ENCODE data around the gene INF2.

Gene INF2

GRCh38 chr14:104706733-104707607 is 17.6 kb downstream of the INF2 start:
- no peak for DNase-seq

GRCh38 chr14:104707608-104708595 is 18.5 kb downstream of the INF2 start:
- no peak for DNase-seq

GRCh38 chr14:104708606-104709268 is 19.3 kb downstream of the INF2 start:
- DNase-seq = peak; percentile 37

- no peak for DNase-seq
These were observed 20.1 kb downstream of the INF2 start for GRCh38 chr14:104709387-104710039.

- no peak for DNase-seq
These were observed 20.8 kb downstream of the INF2 start for GRCh38 chr14:104710071-104710735.

- no peak for DNase-seq
These were observed 23.7 kb downstream of the INF2 start for GRCh38 chr14:104712881-104713734.

GRCh38 chr14:104714066-104714465 is 24.6 kb downstream of the INF2 start:
- DNase-seq = no peak

GRCh38 chr14:104714681-104715080 is 25.3 kb downstream of the INF2 start:
- DNase-seq = no peak

- no peak for DNase-seq
These were observed 26.0 kb downstream of the INF2 start for GRCh38 chr14:104715416-104715815.

GRCh38 chr14:104715871-104716270 is 26.5 kb downstream of the INF2 start:
- no peak for DNase-seq

GRCh38 chr14:104717137-104717536 is 27.7 kb downstream of the INF2 start:
- DNase-seq = no peak

GRCh38 chr14:104717646-104718045 is 28.2 kb downstream of the INF2 start:
- DNase-seq = no peak

- DNase-seq = no peak
These were observed 28.7 kb downstream of the INF2 start for GRCh38 chr14:104718147-104718546.

- DNase-seq = no peak
These were observed 29.5 kb downstream of the INF2 start for GRCh38 chr14:104718871-104719270.

GRCh38 chr14:104719343-104719742 is 29.9 kb downstream of the INF2 start:
- no peak for DNase-seq

GRCh38 chr14:104721505-104722431 is 32.4 kb downstream of the INF2 start:
- no peak for DNase-seq

- DNase-seq = no peak
These were observed 33.7 kb downstream of the INF2 start for GRCh38 chr14:104722938-104723650.

GRCh38 chr14:104723651-104724406 is 34.4 kb downstream of the INF2 start, which contains the start of gene ADSS1:
ADSS1 (plus strand) TSS chr14:104724229; CDS start chr14:104724271, 42 bp downstream.
- DNase-seq = peak; percentile 38

All from NCI-H1105 treated with DMSO at 0.1 percent for 48 hours (cell line).